Naive thymus-derived CD4-positive, alpha-beta T cell (primary cell): Measurements from ENCODE around the gene PARP14. TPM values are rescaled to one million over a fixed set of nuclear protein-coding genes. Genes with fewer than 3 reads are reported as not detected.
"Not testable (repeated sequence)": the region's sequence is repeated elsewhere in the genome, so short reads cannot be mapped to it uniquely, and the experiment has no call there.

Experiments
- ATAC-seq: fragments of 150-1000 bp; cut with Tn5 transposase; 2 replicates; pipeline ENCODE4 v1.10.0; 2021; ENCODE audit warnings: mild to moderate bottlenecking, moderate library complexity
- CTCF ChIA-PET: fragments of 350-600 bp; sonication (Branson Sonifier 250); formaldehyde crosslinking; loops from one replicate; lab custom pipeline; 2021; ENCODE audit warnings: antibody characterized with exemption; lab: Charles Lee
- POLR2A ChIA-PET: fragments of 350-600 bp; sonication (Branson Sonifier 250); formaldehyde crosslinking; loops from one replicate; lab custom pipeline; 2021; ENCODE audit warnings: antibody characterized with exemption, inconsistent platforms; lab: Charles Lee
- DNase-seq, 9 donors: peaks; one replicate each; pipeline versions ENCODE4 v3.0.0 to v3.0.0-alpha.2; 2020 to 2022; ENCODE audit warnings: mixed read lengths in 1 of 9
- H3K27ac ChIP-seq: one replicate; pipeline ENCODE4 v1.7.0; 2013; ENCODE audit warnings: mild to moderate bottlenecking, low read depth, low read length, moderate library complexity
- H3K27me3 ChIP-seq, 2 donors: one replicate each; pipeline ENCODE4 v1.7.0; 2013; ENCODE audit warnings: low read length in 2 of 2, mild to moderate bottlenecking in 2 of 2, moderate library complexity in 2 of 2; ENCODE audit not compliant: control insufficient read depth in 2 of 2, insufficient read depth in 2 of 2
- H3K36me3 ChIP-seq, 3 experiments: 1 replicate in 2 of 3; 2 replicates in 1 of 3; pipeline ENCODE4 v1.7.0; 2013; ENCODE audit warnings: low read length in 3 of 3, mild to moderate bottlenecking in 3 of 3, moderate library complexity in 1 of 3; ENCODE audit not compliant: insufficient read depth in 3 of 3, control insufficient read depth in 2 of 3
- H3K4me1 ChIP-seq, 2 donors: one replicate each; pipeline ENCODE4 v1.7.0; 2013; ENCODE audit warnings: low read length in 2 of 2, mild to moderate bottlenecking in 2 of 2, moderate library complexity in 1 of 2; ENCODE audit not compliant: control insufficient read depth in 2 of 2, insufficient read depth in 2 of 2
- H3K4me3 ChIP-seq: 2 replicates; pipeline ENCODE4 v1.7.0; 2013; ENCODE audit warnings: mild to moderate bottlenecking, low read length
- H3K9me3 ChIP-seq, 3 experiments: 1 replicate in 2 of 3; 2 replicates in 1 of 3; pipeline ENCODE4 v1.7.0; 2013; ENCODE audit warnings: low read length in 3 of 3; ENCODE audit not compliant: control insufficient read depth in 2 of 3
- H3K27ac Mint-ChIP-seq, 9 donors: one replicate each; pipeline ENCODE4 v1.8.0; 2020 to 2022; ENCODE audit warnings: mixed read lengths in 9 of 9, mild to moderate bottlenecking in 8 of 9, moderate library complexity in 5 of 9, inconsistent platforms in 2 of 9
- H3K27me3 Mint-ChIP-seq, 5 donors: one replicate each; pipeline ENCODE4 v1.8.0; 2021 to 2022; ENCODE audit warnings: mixed read lengths in 5 of 5, mild to moderate bottlenecking in 1 of 5
- H3K36me3 Mint-ChIP-seq, 5 donors: one replicate each; pipeline ENCODE4 v1.8.0; 2020 to 2022; ENCODE audit warnings: mixed read lengths in 5 of 5, mild to moderate bottlenecking in 3 of 5, inconsistent platforms in 1 of 5
- H3K4me1 Mint-ChIP-seq, 7 donors: one replicate each; pipeline ENCODE4 v1.8.0; 2020 to 2022; ENCODE audit warnings: mixed read lengths in 7 of 7, mild to moderate bottlenecking in 3 of 7, inconsistent platforms in 1 of 7
- H3K4me3 Mint-ChIP-seq, 10 donors: one replicate each; pipeline ENCODE4 v1.8.0; 2020 to 2022; ENCODE audit warnings: mild to moderate bottlenecking in 10 of 10, mixed read lengths in 10 of 10, moderate library complexity in 6 of 10, inconsistent platforms in 2 of 10
- H3K9me3 Mint-ChIP-seq, 11 donors: one replicate each; pipeline ENCODE4 v1.8.0; 2020 to 2022; ENCODE audit warnings: mixed read lengths in 11 of 11, mild to moderate bottlenecking in 4 of 11, inconsistent platforms in 1 of 11, moderate library complexity in 1 of 11
- intact Hi-C, 2 donors: fragments of 100-400 bp; cut with micrococcal nuclease; formaldehyde crosslinking; loops; one replicate each; pipeline ENCODE4 v1.15.1; 2023
- polyA plus RNA-seq, 2 donors: library from polyadenylated mRNA; unstranded; fragments of 300-500 nt; fragmentation: Illumina TruSeq; gene quantifications; one replicate each; pipeline ENCODE4 v1.2.3, GENCODE V29; 2021
- total RNA-seq, 6 experiments: library from RNA in 5 of 6; stranded (reverse) in 5 of 6; gene quantifications; 1 replicate in 5 of 6; 2 replicates in 1 of 6; pipeline ENCODE4 v1.2.3 and lab custom pipeline; 2021 to 2026

PARP14 gene
- total and polyA plus RNA-seq, 7 experiments from 2014 or later: 8.4 to 154 (median 47.9) TPM

DNA sequence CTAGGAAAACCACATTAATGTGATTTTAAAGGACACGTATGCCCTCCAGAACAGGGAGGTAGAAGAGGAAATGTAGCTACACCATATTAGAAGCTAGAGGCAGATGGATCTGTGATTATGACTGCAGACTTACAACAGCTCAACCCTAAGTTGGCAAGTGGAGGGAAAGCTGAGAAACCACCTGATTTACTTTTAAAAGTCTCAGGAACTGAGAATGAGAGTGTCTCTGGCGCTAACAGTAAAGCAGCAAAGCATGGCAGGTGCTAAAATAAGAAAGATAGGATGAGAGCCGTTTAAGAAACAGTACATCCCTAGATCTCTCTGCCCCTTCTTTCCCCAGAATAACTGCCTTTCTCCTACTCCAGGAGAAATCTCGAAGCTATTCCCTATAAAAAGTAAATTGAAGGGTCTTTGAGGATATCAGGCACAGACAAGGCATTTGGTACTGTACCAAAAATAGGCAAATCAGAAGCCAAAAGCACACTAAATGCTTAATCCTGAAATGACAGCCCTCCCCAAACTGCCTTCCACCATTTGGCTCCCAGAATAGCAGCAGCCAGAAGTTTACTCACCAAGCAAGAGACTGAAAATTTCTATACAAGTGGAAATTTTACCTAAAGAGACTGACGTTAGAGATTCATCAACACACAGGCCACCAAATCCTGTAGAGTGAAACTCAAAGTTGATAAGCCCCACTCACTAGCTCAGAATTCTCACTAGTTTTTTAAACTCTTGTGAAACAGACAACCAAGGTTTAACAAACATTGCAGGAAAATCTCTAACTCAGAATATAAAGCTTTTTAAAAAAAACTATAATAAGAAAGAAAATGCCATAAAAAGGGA, 34.3 kb upstream of the PARP14 start:
- intact Hi-C loops: loop anchor here (1.0 to 2.0 kb wide), 3 partner anchors 22 to 69 kb away; partner anchors contain the start of gene PARP15 (in 1 of the 2)
- H3K4me3 ChIP-seq: peak overlapping the region; percentile 18
- H3K9me3 Mint-ChIP-seq: peaks cover 0 to 2% (median 0%) of the 10 kb centered on the region in 11 donors
- ATAC-seq (no peak), DNase-seq (peak in 3 of 9 donors; percentile 22 to 41 (median 37))
- no peaks in the 10 kb centered on the region for H3K4me1 ChIP-seq
- ChIA-PET POLR2A (interaction anchor here (0.6 to 2.6 kb wide), 3 partner anchors 33 to 132 kb away, joined by 3 to 14 read pairs (median 4); partner anchors contain the start of genes DTX3L, KPNA1, PARP14 and PARP9), CTCF (interaction anchor here (0.6 to 2.5 kb wide), 4 partner anchors 32 to 105 kb away, joined by 3 to 7 read pairs (median 4); no protein-coding TSS in a partner anchor)
- peak overlapping the region; percentile 66 for H3K27ac ChIP-seq
- H3K36me3 Mint-ChIP-seq: peaks cover 0 to 14% (median 0%) of the 10 kb centered on the region in 5 donors
- H3K27ac Mint-ChIP-seq: peak overlapping the region in 4 of 9 donors; percentile 8 to 93 (median 85)
- no peaks in the 10 kb centered on the region for H3K27me3 ChIP-seq
- no peaks in the 10 kb centered on the region for H3K9me3 ChIP-seq
- peak overlapping the region in 3 of 10 donors; percentile 74 to 86 (median 81) for H3K4me3 Mint-ChIP-seq
- H3K27me3 Mint-ChIP-seq: peaks cover 0 to 31% (median 4%) of the 10 kb centered on the region in 5 donors
- H3K36me3 ChIP-seq: no peaks in the 10 kb centered on the region
- peaks cover 2 to 43% (median 7%) of the 10 kb centered on the region in 7 donors for H3K4me1 Mint-ChIP-seq

DNA sequence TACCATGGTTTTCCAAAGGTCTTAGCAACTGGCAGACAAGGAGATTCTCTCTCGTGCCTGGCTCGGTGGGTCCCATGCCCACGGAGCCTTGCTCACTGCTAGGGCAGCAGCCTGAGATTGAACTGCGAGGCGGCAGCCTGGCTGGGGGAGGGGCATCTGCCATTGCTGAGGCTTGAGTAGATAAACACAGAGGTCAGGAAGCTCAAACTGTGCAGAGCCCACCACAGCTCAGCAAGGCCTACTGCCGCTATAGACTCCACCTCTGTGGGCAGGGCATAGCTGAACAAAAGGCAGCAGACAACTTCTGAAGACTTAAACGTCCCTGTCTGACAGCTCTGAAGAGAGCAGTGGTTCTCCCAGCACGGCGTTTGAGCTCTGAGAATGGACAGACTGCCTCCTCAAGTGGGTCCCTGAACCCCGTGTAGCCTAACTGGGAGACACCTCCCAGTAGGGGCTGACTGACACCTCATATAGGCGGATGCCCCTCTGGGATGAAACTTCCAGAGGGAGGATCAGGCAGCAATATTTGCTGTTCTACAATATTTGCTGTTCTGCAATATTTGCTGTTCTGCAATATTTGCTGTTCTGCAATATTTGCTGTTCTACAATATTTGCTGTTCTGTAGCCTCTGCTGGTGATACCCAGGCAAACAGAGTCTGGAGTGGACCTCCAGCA, 29.3 kb upstream of the PARP14 start:
- H3K9me3 ChIP-seq, H3K4me3 ChIP-seq, H3K27ac ChIP-seq, H3K36me3 Mint-ChIP-seq, intact Hi-C loops, H3K27me3 ChIP-seq, H3K4me1 ChIP-seq, DNase-seq, H3K36me3 ChIP-seq, H3K27ac Mint-ChIP-seq, H3K4me3 Mint-ChIP-seq, H3K4me1 Mint-ChIP-seq, POLR2A ChIA-PET, ATAC-seq, H3K9me3 Mint-ChIP-seq: not testable (repeated sequence)
- H3K27me3 Mint-ChIP-seq: peaks cover 0 to 61% (median 5%) of the 10 kb centered on the region in 5 donors
- CTCF ChIA-PET: interaction anchor here (0.6 kb wide), 1 partner anchor 22 kb away, joined by 3 read pairs; no protein-coding TSS in a partner anchor

DNA sequence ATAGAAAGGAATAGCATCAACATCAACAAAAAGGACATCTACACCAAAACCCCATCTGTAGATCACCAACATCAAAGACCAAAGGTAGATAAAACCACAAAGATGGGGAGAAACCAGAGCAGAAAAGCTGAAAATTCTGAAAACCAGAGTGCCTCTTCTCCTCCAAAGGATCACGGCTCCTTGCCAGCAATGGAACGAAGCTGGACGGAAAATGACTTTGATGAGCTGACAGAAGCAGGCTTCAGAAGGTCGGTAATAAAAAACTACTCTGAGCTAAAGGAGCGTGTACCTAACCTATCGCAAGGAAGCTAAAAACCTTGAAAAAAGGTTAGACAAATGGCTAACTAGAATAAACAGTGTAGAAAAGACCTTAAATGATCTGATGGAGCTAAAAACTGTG, 28.7 kb upstream of the PARP14 start:
- DNase-seq, H3K4me3 ChIP-seq, H3K4me1 ChIP-seq, H3K36me3 Mint-ChIP-seq, H3K9me3 ChIP-seq, POLR2A ChIA-PET, H3K4me1 Mint-ChIP-seq, intact Hi-C loops, H3K36me3 ChIP-seq, H3K4me3 Mint-ChIP-seq, H3K27ac ChIP-seq, ATAC-seq, H3K9me3 Mint-ChIP-seq, H3K27me3 ChIP-seq, H3K27ac Mint-ChIP-seq: not testable (repeated sequence)
- CTCF ChIA-PET: interaction anchor here (0.6 kb wide), 1 partner anchor 22 kb away, joined by 3 read pairs; no protein-coding TSS in a partner anchor
- peaks cover 0 to 60% (median 5%) of the 10 kb centered on the region in 5 donors for H3K27me3 Mint-ChIP-seq

DNA sequence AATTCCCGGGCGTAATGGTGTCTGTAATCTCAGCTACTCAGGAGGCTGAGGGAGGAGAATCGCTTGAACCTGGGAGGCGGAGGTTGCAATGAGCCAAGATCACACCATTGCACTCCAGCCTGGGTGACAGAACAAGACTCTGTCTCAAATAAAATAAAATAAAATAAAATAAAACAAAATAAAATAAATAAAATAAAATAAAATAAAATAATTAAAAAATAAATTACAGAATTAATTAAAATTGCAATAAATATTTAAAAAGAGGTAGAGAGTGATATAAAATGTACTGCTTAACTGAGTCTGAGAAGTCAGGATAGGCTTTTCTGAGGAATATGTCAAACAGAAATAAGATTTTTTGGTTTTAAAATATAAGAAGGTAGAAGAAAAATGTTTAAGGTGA, 22.3 kb upstream of the PARP14 start:
- H3K27me3 ChIP-seq, H3K36me3 Mint-ChIP-seq, H3K9me3 ChIP-seq, H3K27ac ChIP-seq, DNase-seq, H3K27ac Mint-ChIP-seq, POLR2A ChIA-PET, H3K4me1 ChIP-seq, H3K4me3 ChIP-seq, H3K4me1 Mint-ChIP-seq, CTCF ChIA-PET, ATAC-seq, intact Hi-C loops, H3K36me3 ChIP-seq, H3K4me3 Mint-ChIP-seq: not testable (repeated sequence)
- peaks cover 0 to 11% (median 3%) of the 10 kb centered on the region in 11 donors for H3K9me3 Mint-ChIP-seq
- H3K27me3 Mint-ChIP-seq: peaks cover 0 to 60% (median 0%) of the 10 kb centered on the region in 5 donors

DNA sequence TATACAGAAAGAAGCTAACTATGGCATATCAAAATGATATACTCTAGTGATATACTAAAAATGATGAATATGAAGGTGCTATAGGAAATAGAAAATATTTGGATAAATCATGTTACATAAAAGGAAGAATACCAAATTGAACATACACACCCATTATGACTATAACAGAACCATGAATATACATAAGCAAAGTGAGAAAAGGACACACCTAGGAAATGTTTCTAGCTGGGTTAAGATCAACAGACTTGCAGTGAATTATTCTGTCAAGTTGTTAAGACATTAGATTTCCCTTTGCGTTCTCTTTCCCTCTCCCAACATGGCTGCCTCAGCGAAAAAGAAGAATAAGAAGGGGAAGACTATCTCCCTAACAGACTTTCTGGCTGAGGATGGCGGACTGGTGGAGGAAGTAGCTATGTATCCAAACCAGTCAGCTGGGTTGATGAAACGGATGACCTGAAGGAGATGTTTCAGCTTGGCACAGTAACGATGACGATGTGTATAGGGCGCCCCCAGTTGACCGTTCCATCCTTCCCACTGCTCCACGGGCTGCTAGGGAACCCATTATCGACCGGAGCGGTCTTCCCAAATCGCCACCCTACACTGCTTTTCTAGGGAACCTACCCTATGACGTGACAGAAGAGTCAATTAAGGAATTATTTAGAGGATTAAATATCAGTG, 20.2 kb upstream of the PARP14 start:
- H3K36me3 Mint-ChIP-seq: peaks cover 0 to 2% (median 0%) of the 10 kb centered on the region in 5 donors
- H3K4me1 ChIP-seq: no peaks in the 10 kb centered on the region
- H3K27me3 ChIP-seq: no peaks in the 10 kb centered on the region
- no peak overlapping the region for H3K27ac Mint-ChIP-seq
- no peak overlapping the region for H3K4me3 ChIP-seq
- H3K27ac ChIP-seq: no peak overlapping the region
- no peaks in the 10 kb centered on the region for H3K36me3 ChIP-seq
- POLR2A ChIA-PET: no interaction called here
- peaks cover 0 to 52% (median 0%) of the 10 kb centered on the region in 5 donors for H3K27me3 Mint-ChIP-seq
- peaks cover 0 to 11% (median 3%) of the 10 kb centered on the region in 11 donors for H3K9me3 Mint-ChIP-seq
- intact Hi-C loops: no loop called here
- no peaks in the 10 kb centered on the region for H3K9me3 ChIP-seq
- CTCF ChIA-PET: no interaction called here
- no peak for DNase-seq
- ATAC-seq: no peak
- peaks cover 0 to 5% (median 0%) of the 10 kb centered on the region in 7 donors for H3K4me1 Mint-ChIP-seq
- H3K4me3 Mint-ChIP-seq: no peak overlapping the region

DNA sequence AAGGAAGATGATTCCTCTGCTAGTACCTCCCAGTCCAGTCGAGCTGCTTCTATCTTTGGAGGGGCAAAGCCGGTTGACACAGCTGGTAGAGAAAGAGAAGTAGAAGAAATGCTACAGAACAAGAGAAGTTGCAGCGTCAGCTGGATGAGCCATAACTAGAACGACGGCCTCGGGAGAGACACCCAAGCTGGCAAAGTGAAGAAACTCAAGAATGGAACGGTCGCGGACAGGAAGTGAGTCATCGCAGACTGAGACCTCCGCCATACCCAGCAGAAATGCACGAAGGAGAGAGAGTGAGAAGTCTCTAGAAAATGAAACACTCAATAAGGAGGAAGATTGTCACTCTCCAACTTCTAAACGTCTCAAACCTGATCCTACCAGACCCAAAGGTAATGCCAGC, 19.0 kb upstream of the PARP14 start:
- Histone ChIP-seq H3K36me3 (no peaks in the 10 kb centered on the region), H3K27ac (no peak overlapping the region), H3K4me1 (no peaks in the 10 kb centered on the region), H3K27me3 (no peaks in the 10 kb centered on the region), H3K9me3 (no peaks in the 10 kb centered on the region), H3K4me3 (no peak overlapping the region)
- H3K36me3 Mint-ChIP-seq: peaks cover 0 to 2% (median 0%) of the 10 kb centered on the region in 5 donors
- ATAC-seq (no peak), DNase-seq (no peak)
- no peak overlapping the region for H3K27ac Mint-ChIP-seq
- ChIA-PET POLR2A (no interaction called here), CTCF (no interaction called here)
- no peak overlapping the region for H3K4me3 Mint-ChIP-seq
- peaks cover 0 to 5% (median 0%) of the 10 kb centered on the region in 7 donors for H3K4me1 Mint-ChIP-seq
- intact Hi-C loops: no loop called here
- peaks cover 0 to 53% (median 0%) of the 10 kb centered on the region in 5 donors for H3K27me3 Mint-ChIP-seq
- H3K9me3 Mint-ChIP-seq: peaks cover 0 to 11% (median 3%) of the 10 kb centered on the region in 11 donors
